ENCODE data around the gene TMEM92. TPM values are rescaled to one million over a fixed set of nuclear protein-coding genes. Genes with fewer than 3 reads are reported as not detected.

The TMEM92 gene
- total RNA-seq, 1 experiment from 2014 or later, result 6.6 TPM

DNA sequence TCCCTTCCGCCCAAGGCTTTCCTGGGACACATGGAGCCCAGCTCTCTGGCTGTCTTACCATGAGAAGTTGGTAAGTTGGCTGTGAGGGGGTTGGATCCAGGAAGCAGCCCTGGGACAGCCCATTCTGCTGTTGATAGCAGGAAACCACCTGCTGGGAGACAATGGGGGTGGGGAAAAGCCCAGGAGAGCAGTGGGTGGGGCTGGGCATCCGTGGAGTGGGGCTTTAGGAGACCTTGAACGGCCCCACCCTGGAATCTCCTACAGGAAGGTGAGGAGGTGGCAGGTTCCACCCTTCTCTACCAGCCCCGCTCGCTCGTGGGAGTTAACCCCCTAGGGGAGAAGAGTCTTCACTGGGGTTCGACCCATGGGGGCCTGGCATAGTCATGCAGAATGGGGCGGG is 5.8 kb downstream of the TMEM92 start:
- H3K4me2 ChIP-seq (ENCODE audit: low read length), result peak overlapping the region; percentile 66
- ChIA-PET POLR2A (no interaction called here), CTCF (interaction anchor here (1.7 to 2.7 kb wide), 3 partner anchors 75 to 111 kb away, joined by 5 to 13 read pairs (median 6); no protein-coding TSS in a partner anchor)

More for the DNA sequence above, 5.8 kb downstream of the TMEM92 start:
- no TSS peak for BruUV-seq (replicated peaks)
- H3K27me3 ChIP-seq (ENCODE audit: insufficient read depth, low read length), result no peaks in the 10 kb centered on the region
- TF ChIP-seq SIN3A (IDR thresholded peaks at IDR 0.05; ENCODE audit: low read depth), result no peak
- TF ChIP-seq RAD21 (IDR thresholded peaks at IDR 0.05; ENCODE audit: low read depth), result no peak
- TF ChIP-seq EGR1 (IDR thresholded peaks at IDR 0.05; ENCODE audit: low read depth), result no peak
- no peak for TF ChIP-seq ZNF274 (IDR thresholded peaks at IDR 0.05; ENCODE audit: low read depth, low read length)
- no peak for TF ChIP-seq ELF1 (IDR thresholded peaks at IDR 0.05; ENCODE audit: borderline replicate concordance, low read depth)
- no peak for TF ChIP-seq ZBTB33 (IDR thresholded peaks at IDR 0.05; ENCODE audit: extremely low read depth, insufficient replicate concordance, low read length)
- no peak for TF ChIP-seq FOSL1 (IDR thresholded peaks at IDR 0.05; ENCODE audit: low read depth)
- no peak for TF ChIP-seq ATF3 (IDR thresholded peaks at IDR 0.05)
- TF ChIP-seq SP1 (IDR thresholded peaks at IDR 0.05; ENCODE audit: low read depth), result no peak
- TF ChIP-seq, protein P1, sequence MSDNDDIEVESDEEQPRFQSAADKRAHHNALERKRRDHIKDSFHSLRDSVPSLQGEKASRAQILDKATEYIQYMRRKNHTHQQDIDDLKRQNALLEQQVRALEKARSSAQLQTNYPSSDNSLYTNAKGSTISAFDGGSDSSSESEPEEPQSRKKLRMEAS (IDR thresholded peaks at IDR 0.05), result no peak
- TF ChIP-seq POLR2AphosphoS5 (IDR thresholded peaks at IDR 0.05; ENCODE audit: low read depth, low read length), result no peak
- no peak for TF ChIP-seq JUND (IDR thresholded peaks at IDR 0.05)
- no peak for TF ChIP-seq POLR2A (IDR thresholded peaks at IDR 0.05; ENCODE audit: borderline replicate concordance, extremely low read depth, insufficient read depth, insufficient read length)
- TF ChIP-seq CEBPB (IDR thresholded peaks at IDR 0.05; ENCODE audit: low read depth), result no peak
- H2AFZ ChIP-seq (ENCODE audit: low read depth, low read length, poor library complexity, severe bottlenecking), result no peak overlapping the region
- RAD21 ChIA-PET (ENCODE audit: low non-redundant PET in 1 of 2, low total read pairs in 2 of 2, uncharacterized antibody in 2 of 2, unreplicated experiment in 2 of 2), result no interaction called here
- no peak overlapping the region; the same call in 1 of the 2 replicates for H3K27ac ChIP-seq (ENCODE audit: low read depth, low read length)
- H4K20me1 ChIP-seq (ENCODE audit: insufficient read depth), result no peaks in the 10 kb centered on the region
- intact Hi-C loops (cut with micrococcal nuclease), result no loop called here
- no peaks in the 10 kb centered on the region for H3K36me3 ChIP-seq (ENCODE audit: control insufficient read depth in 1 of 2, insufficient read depth in 2 of 2, low read length in 2 of 2)
- ATAC-seq (peak; percentile 32), DNase-seq (ENCODE audit: low read depth, low spot score) (no peak)
- H3K9me2 ChIP-seq (ENCODE audit: insufficient read depth), result no peaks in the 10 kb centered on the region
- no peak overlapping the region for H3K4me3 ChIP-seq (replicated peaks in 1 of 2; ENCODE audit: low read depth in 1 of 2, low read length in 2 of 2)
- no peaks in the 10 kb centered on the region for H3K9me3 ChIP-seq (ENCODE audit: control insufficient read depth in 1 of 2, insufficient read depth in 1 of 2, low read depth in 1 of 2, low read length in 2 of 2)
- peaks cover 23 to 44% of the 10 kb centered on the region in 2 experiments for H3K4me1 ChIP-seq (ENCODE audit: control insufficient read depth in 1 of 2, insufficient read depth in 2 of 2, low read length in 2 of 2)
- H3K79me2 ChIP-seq (ENCODE audit: insufficient read depth, low read length), result no peaks in the 10 kb centered on the region
- no peak overlapping the region for H3K9ac ChIP-seq (ENCODE audit: low read length)
